Measurements from ENCODE around the gene ST6GAL1.
"Not testable (repeated sequence)": the region's sequence is repeated elsewhere in the genome, so short reads cannot be mapped to it uniquely, and the experiment has no call there.

- not testable (repeated sequence) for TF ChIP-seq CTCF (IDR thresholded peaks at IDR 0.05 in 2 of 3, conservative IDR thresholded peaks at IDR 0.05 in 1 of 3; ENCODE audit: control insufficient read depth in 2 of 3, extremely low read depth in 1 of 3, insufficient read depth in 1 of 3, low read depth in 3 of 3, low read length in 3 of 3); SRF (IDR thresholded peaks at IDR 0.05; ENCODE audit: low read depth in 2 of 2, low read length in 2 of 2); REST (IDR thresholded peaks at IDR 0.05; ENCODE audit: low read depth, low read length); EZH2 (IDR thresholded peaks at IDR 0.05; ENCODE audit: borderline replicate concordance, control insufficient read depth, low read depth, low read length)
Measured at GRCh38 chr3:186903676-186904075, 26.6 kb upstream of the ST6GAL1 start.

Data from GM12878 (cell line).